ENCODE results near the gene SPRY4. TPM values are rescaled to one million over a fixed set of nuclear protein-coding genes. Genes with fewer than 3 reads are reported as not detected.
"Not testable (repeated sequence)": the region's sequence is repeated elsewhere in the genome, so short reads cannot be mapped to it uniquely, and the experiment has no call there.

The SPRY4 gene
- total RNA-seq, 1 donor = 5.4 TPM

DNA sequence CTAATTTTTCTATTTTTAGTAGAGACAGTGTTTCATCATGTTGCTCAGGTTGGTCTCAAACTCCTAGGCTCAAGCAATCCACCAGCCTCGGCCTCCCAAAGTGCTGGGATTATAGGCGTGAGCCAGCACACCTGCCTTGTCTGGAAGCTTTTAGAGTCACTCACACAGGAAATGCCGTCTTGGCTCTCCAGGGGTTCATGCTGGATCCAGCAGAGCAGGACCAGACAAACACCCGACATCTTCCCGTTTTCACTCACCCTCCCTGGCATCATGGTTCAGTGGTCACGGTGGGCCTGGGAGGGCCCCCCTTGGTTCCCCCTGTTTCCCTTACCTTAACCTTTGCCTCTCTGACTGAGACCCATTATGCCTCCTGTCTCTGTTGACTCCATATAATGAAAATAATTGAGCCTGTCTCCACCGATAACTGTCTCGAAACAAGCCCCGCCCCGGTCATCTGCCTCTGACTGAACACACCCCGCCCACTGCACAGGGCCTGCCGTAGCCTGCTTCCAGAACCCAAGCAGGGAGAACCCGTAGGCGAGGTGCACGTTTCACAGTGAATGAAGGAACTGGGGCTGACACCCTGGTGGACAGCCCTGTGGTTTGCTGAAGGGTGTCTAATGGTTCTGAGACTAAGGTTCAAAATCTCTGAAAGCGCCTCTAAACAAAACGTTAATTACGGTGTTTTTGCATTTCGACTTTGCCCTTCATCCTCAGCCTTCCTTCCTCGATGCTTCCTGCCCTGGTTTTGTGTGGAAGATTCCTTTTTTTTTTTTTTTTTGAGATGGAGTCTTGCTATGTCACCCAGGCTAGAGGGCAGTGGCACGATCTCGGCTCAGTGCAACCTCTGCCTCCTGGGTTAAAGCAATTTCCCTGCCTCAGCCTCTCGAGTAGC is 39.7 kb upstream of the SPRY4 start:
- Histone ChIP-seq H3K9me3 (ENCODE audit: low read depth, low read length) (no peaks in the 10 kb centered on the region), H3K79me2 (ENCODE audit: insufficient read depth, low read length) (no peaks in the 10 kb centered on the region), H4K20me1 (ENCODE audit: insufficient read depth, low read length) (no peaks in the 10 kb centered on the region), H3K27ac (ENCODE audit: low read depth, low read length) (no peak overlapping the region), H3K4me1 (ENCODE audit: insufficient read depth, low read length) (peaks cover 16% of the 10 kb centered on the region), H2AFZ (ENCODE audit: low read length) (no peak overlapping the region), H3K4me2 (ENCODE audit: insufficient read depth, low read length) (no peak overlapping the region), H3K4me3 (ENCODE audit: insufficient read depth, low read length) (no peak overlapping the region), H3K36me3 (ENCODE audit: insufficient read depth, low read length) (no peaks in the 10 kb centered on the region), H3K27me3 (ENCODE audit: insufficient read depth, low read length) (no peaks in the 10 kb centered on the region)
- DNase-seq (ENCODE audit: insufficient read length, low spot score, missing footprints) = no peak
- TF ChIP-seq, protein P1, sequence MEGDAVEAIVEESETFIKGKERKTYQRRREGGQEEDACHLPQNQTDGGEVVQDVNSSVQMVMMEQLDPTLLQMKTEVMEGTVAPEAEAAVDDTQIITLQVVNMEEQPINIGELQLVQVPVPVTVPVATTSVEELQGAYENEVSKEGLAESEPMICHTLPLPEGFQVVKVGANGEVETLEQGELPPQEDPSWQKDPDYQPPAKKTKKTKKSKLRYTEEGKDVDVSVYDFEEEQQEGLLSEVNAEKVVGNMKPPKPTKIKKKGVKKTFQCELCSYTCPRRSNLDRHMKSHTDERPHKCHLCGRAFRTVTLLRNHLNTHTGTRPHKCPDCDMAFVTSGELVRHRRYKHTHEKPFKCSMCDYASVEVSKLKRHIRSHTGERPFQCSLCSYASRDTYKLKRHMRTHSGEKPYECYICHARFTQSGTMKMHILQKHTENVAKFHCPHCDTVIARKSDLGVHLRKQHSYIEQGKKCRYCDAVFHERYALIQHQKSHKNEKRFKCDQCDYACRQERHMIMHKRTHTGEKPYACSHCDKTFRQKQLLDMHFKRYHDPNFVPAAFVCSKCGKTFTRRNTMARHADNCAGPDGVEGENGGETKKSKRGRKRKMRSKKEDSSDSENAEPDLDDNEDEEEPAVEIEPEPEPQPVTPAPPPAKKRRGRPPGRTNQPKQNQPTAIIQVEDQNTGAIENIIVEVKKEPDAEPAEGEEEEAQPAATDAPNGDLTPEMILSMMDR (IDR thresholded peaks at IDR 0.05; ENCODE audit: extremely low read depth, low read depth, low read length) = no peak

DNA sequence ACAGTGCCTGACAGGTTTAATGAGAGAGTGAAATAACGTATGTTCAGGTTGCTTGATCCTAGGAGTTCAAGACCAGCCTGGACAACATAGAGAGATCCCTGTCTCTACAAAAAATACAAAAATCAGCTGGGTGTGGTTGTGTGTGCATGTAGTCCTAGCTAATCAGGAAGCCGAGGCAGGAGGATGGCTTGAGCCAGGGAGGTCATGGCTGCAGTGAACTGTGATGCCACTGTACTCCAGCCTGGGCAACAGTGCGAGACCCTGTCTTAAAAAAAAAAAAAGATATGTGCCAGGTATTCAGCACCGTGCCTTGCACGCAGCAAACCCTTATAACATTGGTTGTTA is 38.8 kb upstream of the SPRY4 start:
- TF ChIP-seq, protein P1 (IDR thresholded peaks at IDR 0.05; ENCODE audit: extremely low read depth, low read depth, low read length) = no peak
- no peaks in the 10 kb centered on the region for H3K9me3 ChIP-seq (ENCODE audit: low read depth, low read length)
- no peaks in the 10 kb centered on the region for H4K20me1 ChIP-seq (ENCODE audit: insufficient read depth, low read length)
- H3K79me2 ChIP-seq (ENCODE audit: insufficient read depth, low read length) = peaks cover under 1% of the 10 kb centered on the region
- H2AFZ ChIP-seq (ENCODE audit: low read length) = no peak overlapping the region
- no peaks in the 10 kb centered on the region for H3K36me3 ChIP-seq (ENCODE audit: insufficient read depth, low read length)
- no peak overlapping the region for H3K4me2 ChIP-seq (ENCODE audit: insufficient read depth, low read length)
- H3K4me1 ChIP-seq (ENCODE audit: insufficient read depth, low read length) = peaks cover 16% of the 10 kb centered on the region
- H3K4me3 ChIP-seq (ENCODE audit: insufficient read depth, low read length) = no peak overlapping the region
- no peaks in the 10 kb centered on the region for H3K27me3 ChIP-seq (ENCODE audit: insufficient read depth, low read length)
- no peak for DNase-seq (ENCODE audit: insufficient read length, low spot score, missing footprints)
- no peak overlapping the region for H3K27ac ChIP-seq (ENCODE audit: low read depth, low read length)

DNA sequence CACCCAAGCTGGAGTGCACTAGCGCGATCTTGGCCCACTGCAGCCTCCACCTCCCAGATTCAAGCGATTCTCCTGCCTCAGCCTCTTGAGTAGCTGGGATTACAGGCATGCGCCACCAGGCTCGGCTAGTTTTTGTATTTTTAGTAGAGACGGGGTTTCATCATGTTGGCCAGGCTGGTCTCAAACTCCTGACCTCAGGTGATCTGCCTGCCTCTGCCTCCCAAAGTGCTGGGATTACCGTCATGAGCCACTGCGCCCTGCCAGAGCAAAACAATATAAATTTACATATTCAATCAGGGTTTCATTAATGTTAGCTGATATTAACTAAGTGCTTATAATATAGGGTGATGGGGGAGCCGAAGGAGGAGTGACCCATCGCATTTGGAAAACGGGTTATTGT is 37.4 kb upstream of the SPRY4 start:
- not testable (repeated sequence) for H3K9me3 ChIP-seq (ENCODE audit: low read depth, low read length); H3K27ac ChIP-seq (ENCODE audit: low read depth, low read length); DNase-seq (ENCODE audit: insufficient read length, low spot score, missing footprints); H4K20me1 ChIP-seq (ENCODE audit: insufficient read depth, low read length); H3K4me2 ChIP-seq (ENCODE audit: insufficient read depth, low read length); H3K27me3 ChIP-seq (ENCODE audit: insufficient read depth, low read length); H3K36me3 ChIP-seq (ENCODE audit: insufficient read depth, low read length); H2AFZ ChIP-seq (ENCODE audit: low read length); H3K79me2 ChIP-seq (ENCODE audit: insufficient read depth, low read length); H3K4me3 ChIP-seq (ENCODE audit: insufficient read depth, low read length)
- peaks cover 27% of the 10 kb centered on the region for H3K4me1 ChIP-seq (ENCODE audit: insufficient read depth, low read length)

DNA sequence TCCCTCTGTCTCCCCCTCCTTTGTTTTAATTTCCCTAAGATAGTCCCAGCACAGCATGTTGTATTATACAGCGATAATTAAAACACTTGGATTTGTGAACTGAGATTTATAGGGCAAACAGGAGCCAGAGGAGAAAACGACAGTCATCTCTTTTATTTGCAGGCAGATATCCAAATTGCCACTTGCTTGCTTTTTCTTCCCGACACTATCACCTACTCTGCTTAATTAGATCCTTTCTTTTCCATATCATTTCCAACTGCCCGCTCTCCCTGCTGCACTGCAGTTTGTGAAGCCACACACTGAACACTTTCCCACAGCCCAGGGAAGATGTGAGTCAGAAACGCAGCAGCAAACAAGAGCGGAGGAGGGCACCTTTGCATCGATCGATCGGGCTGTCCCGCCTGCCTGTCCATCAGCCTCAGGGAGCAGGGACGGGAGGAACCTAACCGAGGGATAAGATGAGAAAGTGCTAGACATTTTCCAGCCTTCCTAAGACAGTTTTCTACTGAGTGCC is 35.8 kb upstream of the SPRY4 start:
- Histone ChIP-seq H3K4me2 (ENCODE audit: insufficient read depth, low read length) (peak overlapping the region; percentile 58), H3K36me3 (ENCODE audit: insufficient read depth, low read length) (no peaks in the 10 kb centered on the region), H3K4me1 (ENCODE audit: insufficient read depth, low read length) (peaks cover 27% of the 10 kb centered on the region), H3K27me3 (ENCODE audit: insufficient read depth, low read length) (no peaks in the 10 kb centered on the region), H2AFZ (ENCODE audit: low read length) (peak overlapping the region; percentile 60), H3K27ac (ENCODE audit: low read depth, low read length) (no peak overlapping the region), H3K79me2 (ENCODE audit: insufficient read depth, low read length) (peaks cover 7% of the 10 kb centered on the region), H3K9me3 (ENCODE audit: low read depth, low read length) (no peaks in the 10 kb centered on the region), H3K4me3 (ENCODE audit: insufficient read depth, low read length) (peak overlapping the region; percentile 3), H4K20me1 (ENCODE audit: insufficient read depth, low read length) (no peaks in the 10 kb centered on the region)
- peak; percentile 73 for DNase-seq (ENCODE audit: insufficient read length, low spot score, missing footprints)
- TF ChIP-seq, protein P1 (IDR thresholded peaks at IDR 0.05; ENCODE audit: extremely low read depth, low read depth, low read length) = no peak

Data from osteoblast (primary cell).